ENCODE measurements around the gene KLHL2.

Gene KLHL2

DNA sequence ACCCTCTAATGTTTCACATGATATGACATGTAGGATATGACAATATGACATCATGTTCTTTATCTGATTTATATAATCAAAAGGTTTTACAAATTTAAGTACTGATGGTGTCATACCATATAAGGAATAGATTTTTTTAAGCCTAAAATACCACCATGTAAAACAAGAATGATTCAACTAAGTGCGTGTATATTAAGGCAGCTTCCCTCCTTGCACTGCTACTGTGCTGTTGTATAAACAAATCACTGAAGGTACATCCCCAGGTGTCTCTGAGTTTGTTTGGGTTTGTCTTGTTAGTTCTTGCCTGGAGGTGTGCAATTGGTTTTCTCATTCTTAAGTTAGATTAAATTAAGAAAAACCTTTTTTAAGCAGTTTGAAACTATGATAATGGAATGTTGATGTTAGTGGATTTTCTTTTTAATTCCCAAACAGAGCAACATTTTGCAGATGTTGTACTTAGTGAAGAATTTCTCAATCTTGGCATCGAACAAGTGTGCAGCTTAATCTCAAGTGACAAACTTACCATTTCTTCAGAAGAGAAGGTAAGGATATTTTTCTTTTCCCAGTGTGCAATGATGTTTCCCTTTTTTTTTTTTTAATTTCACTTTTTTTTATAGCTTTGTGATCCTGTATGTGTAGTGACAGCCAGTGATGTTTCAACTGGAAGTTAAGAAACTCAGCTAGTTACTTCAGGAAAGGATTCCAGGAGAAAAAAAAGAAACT, 86.7 kb downstream of the KLHL2 start:
- no peak for DNase-seq

DNA sequence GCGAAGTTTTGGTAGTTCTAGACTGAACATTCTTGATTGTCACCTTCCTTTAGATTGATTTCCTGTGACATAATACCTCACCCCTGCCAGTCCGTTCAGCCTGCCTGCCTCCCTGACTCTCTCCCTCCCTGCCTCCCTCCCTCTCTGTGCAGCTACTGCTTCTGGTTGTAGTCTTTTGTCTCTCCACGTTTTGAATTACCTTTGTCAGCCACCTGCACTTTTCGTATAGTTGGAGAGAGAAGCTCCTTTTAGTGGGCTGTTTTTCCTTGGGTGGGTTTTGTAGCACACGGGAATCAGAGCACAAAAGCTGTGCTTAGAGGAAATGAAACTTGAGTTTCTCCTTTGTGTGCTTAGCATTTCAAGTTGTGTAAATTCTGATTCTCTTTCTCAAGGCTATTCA, 87.5 kb downstream of the KLHL2 start:
- no peak for DNase-seq

DNA sequence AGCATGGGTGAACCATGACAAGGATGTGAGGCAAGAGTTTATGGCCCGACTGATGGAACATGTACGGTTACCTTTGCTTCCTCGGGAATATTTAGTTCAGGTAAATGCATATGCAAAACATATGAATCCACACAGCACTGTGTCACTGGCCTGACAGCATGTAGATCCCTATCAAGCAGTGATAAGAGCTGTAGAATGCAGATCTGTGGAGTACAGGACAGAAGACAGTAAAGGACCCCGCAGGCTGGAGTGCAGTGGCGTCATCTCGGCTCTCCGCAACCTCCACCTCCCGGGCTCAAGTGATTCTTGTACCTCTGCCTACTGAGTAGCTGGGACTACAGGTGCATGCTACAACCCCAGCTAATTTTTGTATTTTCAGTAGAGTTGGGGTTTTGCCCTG, 90.3 kb downstream of the KLHL2 start:
- no peak for DNase-seq

DNA sequence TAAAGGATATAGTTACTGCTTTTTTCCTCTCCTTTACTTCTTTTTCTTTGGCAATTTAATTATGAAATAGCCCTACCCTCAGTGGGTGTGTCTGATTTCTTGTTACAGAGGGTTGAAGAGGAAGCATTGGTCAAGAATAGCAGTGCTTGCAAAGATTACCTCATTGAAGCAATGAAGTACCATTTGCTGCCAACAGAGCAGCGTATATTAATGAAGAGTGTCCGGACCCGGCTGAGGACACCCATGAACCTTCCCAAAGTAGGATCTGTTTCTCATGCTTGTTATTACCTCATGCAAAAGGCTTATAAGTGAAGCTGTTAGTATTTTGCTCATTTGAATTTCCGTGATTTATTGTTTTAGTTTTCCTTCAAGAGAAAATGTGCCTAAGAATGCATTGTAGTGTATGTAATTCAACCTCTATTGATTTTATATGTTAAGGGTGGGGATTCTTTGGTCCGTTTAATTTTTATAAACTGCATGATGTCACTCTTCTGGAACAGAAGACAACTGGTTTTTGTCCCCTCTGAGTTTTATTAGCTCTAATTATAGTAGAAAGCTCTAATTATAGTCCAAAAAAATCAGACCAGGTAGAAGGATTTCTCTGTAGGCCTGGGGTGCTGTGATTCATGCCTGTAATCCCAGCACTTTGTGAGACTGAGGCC, 92.2 kb downstream of the KLHL2 start:
- no peak for DNase-seq

DNA sequence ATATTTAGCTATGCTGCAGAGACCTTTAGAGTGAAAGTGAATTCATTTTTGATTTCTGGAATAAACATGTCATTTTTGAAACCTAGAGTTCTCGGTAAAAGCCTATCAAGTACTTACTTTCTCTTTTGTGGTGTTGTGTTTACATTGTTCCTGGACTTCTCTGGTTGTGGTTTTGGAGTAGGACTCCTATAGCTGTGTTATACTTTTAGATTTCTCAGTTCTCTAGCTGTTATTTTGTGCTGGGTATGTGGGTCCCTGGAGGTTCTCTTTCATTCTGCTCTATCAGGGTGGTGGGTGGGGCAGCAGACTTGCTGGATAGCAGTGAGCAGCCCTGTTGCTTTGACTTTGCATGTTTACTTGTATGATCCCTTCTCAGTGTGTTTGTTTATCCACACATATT, 94.5 kb downstream of the KLHL2 start:
- no peak for DNase-seq

DNA sequence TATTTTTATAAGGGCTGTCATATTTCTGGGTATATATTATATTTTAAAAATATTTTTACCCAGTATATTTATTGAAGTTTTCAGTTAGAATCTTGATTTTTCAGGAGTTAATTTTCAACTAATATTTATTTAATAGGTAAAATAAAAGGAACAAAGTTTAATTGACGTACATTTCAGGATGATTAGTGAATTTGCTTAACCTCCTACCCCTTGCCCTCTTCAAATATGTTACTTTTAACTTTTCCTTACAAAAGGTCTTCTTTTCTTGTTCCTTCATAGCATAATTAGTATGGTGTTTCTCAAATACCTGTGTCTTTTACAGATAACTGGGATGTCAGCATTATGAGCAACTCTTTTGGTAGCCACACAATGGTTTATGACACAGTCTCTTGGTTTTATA, 95.3 kb downstream of the KLHL2 start:
- no peak for DNase-seq

DNA sequence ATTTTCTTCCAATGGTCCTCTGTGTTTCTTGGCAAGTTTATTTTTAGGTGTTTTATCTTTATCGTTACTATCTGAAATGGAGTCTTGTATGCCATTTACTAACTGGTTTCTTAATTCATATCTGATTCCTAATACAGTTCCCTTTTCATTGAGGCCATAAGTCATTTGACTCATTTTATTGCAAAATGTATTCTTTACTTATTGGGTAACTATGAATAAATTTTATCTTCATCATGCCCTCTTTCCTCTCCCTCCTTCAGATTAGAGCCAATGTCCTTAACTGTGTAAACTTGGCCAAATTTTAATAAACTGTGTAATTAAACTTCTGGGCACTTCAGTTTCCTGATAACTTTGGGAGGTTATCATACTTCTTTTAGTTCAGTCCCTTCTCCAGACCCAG, 100.8 kb downstream of the KLHL2 start:
- DNase-seq = no peak

DNA sequence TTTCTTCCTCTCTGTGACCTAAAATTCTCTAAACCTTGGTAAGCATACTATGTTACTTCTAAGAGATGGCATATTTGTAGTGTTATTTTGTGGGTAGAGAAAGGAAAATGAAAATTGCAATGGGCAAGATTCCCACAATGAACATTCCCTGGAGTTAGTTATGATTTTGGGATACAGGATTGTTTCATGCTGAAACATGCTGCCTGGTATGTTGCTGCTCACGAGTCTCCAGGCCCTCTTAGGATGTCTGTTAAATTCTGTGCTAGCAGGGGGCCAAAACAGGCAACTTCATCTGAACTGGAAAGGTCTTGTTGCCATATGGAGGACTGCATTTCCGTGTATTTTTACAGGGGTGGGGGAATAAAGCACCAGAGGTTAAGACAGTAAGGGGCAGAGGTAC, 101.2 kb downstream of the KLHL2 start:
- DNase-seq = no peak

DNA sequence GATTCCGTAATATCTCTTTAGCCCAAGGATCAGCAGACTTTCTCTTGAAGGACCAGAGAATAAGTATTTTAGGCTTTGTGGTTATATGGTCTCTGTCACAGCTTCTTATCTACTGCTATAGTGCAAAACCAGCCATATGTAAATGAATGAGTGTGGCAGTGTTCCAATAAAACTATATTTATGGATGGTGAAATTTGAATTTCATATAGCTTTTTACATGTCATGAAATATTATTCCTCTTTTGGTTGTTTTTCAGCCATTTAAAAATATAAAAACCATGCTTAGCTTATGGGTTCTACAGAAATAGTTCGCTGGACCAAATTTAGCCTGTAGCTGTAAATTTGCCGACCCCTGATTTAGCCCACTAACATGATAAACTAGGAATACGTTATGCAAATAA, 102.1 kb downstream of the KLHL2 start:
- no peak for DNase-seq

DNA sequence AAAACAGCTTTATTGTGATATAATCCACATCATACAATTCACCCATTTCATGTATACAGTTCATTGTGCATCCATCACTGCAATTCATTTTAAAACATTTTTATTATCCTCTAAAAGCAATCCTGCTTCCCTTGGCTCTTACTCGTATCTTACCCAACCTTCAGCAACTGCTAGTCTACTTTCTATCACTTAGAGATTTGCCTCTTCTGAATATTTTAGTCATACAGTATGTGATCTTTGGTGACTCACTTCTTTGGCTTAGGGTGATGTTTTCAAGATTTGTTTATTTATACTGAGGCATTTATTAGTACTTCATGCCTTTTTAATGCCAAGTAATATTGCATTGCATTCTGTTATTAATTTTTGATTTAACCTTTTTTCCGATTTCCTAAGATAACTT, 105.1 kb downstream of the KLHL2 start:
- no peak for DNase-seq

DNA sequence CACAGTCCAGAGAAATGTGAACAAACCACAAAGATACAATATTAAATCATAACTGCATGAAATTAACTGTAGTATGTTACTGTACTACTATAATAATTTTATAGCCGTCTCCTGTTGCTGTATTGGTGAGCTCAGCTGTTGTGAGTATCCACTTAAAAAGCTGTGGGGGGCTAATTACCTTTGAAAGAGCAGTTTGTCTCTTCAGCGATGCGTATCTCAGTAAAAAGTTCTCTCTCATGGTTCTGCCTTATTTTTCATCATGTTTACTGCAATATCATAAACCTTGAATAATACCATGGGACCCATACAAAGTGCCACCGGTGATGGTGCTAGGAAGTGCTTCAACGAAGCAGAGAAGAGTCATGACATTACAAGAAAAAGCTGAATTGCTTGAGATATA, 111.7 kb downstream of the KLHL2 start:
- DNase-seq = no peak

DNA sequence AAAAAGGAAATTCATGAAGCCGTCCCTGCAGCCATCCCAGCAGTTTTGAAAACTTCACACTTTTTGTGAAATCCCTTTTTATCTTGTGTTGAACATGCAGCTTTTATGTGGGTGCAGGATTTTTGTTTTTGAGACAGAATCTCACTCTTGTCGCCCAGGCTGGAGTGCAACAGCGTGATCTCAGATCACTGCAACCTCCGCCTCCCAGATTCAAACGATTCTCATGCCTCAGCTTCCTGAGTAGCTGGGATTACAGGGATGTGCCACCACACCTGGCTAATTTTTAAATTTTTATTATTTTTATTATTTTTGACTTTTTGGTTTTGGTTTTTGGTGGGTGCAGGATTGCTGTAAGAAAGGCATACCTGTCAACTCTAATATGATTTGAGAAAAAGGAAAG, 112.1 kb downstream of the KLHL2 start:
- no peak for DNase-seq

DNA sequence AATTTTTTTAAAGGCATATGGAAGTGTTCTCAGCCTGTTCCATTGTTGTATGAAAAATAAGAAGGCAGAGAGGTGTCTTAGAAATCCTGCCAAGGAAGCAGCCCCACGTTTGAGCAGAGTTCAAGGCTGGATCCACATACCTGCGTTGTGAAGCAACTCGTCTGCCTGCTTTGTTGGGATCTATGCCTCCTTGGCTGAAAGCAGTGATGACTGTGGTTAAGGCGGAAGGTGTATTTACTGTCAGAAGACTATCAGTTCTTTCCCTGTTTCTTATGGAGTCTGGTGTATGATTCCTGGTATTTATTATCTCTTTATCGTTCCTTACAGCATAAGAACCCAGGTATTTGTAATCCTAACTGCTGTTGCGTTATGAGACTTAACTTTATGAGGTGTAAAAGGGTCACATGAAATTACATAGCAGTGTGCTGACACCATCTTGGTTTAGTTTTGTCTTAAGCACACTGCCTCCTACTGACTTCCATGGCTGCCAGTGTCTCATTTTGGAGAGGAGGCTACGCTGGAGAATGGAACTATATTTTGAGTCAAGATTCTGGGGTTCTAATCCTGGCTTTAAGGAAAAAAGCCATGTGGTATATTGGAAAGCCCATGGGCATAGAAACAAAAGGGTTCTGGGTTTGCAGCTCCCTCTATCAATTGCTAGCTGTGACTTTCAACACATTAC, 117.0 kb downstream of the KLHL2 start:
- DNase-seq = no peak

DNA sequence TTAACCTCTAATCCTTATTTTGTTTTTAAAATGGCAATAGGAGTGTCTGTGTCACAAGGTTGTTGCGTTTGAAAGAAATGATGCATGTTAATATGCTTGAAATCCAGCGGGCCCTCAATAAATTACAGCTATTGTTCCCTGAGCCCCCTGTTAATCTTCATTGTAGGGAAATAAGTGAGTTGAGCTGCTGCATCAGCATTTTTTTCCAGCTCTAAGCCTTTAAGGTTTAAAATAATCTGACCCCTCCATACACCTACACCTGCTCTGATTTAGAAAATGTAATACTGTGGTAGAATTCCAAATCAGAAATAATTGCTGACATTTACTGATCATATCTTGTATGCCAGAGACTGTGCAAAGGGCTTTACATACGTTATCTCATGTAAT, 117.5 kb downstream of the KLHL2 start:
- no peak for DNase-seq

DNA sequence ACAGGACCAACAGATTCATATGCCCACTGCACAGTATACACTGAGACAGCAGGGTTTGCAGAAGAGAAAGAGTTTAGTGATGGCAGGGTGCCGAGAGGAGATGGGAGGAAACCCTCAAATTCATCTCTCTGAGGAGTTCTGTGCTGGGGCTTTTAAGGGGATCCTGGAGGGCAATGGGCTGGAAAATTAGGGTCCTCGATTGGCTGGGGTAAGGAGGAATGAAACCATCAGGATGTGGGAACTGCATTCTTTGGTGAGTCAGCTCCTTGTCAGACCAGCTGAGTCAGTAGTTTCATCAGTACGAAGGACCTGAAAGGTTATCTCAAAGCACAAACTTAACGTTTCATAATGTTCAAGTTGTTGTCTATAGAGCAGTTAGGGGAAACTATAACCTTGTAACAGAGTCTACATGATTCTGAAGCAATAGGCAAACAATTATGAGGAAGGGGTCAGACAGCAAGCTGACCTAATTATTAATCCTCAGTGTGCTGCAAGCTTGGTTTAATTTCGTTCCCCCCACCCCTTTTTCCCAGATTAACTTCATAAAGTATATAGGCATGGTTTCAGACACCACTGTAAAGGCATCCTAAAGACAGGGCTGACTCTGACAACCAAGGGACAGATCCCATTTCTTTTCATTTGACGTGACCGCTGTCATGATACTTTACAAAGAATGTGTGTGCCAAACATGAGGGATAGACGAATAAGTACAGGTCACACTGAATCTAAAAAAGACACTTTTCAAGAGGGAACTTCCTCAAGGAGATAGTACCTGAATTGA, 118.6 kb downstream of the KLHL2 start:
- no peak for DNase-seq

DNA sequence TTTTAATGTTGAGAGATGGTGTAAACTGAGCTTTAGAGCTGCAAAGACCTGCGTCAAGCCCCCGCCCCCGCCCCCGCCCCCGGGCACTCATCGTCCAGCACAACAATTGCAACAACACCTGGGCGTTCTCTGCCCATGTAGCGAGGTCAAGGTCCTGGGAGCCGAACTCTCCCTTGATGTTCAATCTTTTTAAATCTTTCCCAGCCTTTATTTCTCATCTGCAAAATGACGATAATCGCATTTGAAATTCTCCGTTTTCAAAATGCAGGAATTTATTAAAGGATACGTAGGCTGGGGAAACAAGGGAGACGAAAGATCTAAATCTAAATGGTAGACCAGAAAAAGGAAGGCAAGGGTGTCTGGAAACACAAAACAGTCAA, 119.5 kb downstream of the KLHL2 start:
- peak; percentile 3 for DNase-seq

DNA sequence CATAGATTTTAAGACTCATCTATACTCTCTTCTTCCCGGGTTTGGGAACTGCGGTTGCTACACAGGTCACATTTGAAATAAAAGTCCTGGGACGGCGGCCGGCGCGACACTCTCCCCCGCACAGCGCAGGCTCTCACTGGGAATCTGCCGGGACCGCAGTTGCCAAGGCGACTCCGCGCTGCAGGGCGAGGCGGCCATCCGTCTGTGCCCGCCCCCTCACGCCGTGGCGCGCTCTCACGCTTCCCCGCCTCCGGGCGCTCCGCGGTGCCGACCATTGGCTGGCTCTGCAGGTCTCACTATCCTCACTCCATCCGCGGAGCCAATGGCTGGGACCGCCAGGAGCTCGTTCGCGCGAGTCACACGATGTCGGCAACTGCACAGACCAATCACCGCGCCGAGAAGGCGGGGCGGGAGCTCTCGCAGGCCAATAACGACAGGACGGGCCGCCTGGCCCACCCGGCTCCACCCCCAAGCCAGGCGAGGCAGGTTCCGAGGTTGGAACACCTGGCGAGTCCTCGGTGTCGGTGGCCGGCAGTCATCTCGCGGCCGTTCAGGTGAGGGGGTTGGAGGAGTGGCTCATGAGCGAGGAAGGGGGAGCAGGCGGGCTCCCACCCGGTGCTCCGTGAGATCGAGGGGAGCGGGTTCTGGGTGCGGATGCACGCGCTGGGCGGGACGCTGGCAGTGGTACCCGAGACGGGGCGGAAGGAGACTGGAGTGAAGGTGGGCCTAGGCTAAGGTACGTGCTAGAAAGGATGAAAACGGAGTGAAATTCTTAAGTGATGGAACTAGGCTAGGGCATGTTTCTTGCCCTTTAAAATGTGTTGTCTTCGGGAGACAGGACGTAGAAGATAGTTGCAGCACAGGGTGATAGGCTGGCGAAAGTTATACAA, 120.1 kb downstream of the KLHL2 start, which contains the start of gene MSMO1:
TSS of gene MSMO1 (plus strand) at position 459 of the 890 bp plus-strand sequence. CDS start 5,702 bp downstream, outside the sequence.
- peak; percentile 99 for DNase-seq

DNA sequence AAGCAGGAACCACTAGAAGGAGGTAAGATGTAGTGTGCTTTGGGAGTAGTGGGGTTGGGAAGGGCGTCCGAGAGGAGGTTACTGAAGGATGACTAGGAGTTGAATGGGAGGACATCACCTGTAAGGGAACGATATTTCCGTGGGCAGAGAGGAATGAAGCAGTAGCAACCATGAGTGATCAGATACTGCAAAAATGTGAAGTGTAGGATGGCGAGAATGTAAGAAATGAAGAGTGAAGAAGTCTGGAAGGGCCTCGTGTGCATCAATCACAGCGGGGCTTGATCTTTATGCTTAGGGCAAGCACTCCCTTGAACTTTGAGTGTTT, 120.7 kb downstream of the KLHL2 start:
- no peak for DNase-seq

DNA sequence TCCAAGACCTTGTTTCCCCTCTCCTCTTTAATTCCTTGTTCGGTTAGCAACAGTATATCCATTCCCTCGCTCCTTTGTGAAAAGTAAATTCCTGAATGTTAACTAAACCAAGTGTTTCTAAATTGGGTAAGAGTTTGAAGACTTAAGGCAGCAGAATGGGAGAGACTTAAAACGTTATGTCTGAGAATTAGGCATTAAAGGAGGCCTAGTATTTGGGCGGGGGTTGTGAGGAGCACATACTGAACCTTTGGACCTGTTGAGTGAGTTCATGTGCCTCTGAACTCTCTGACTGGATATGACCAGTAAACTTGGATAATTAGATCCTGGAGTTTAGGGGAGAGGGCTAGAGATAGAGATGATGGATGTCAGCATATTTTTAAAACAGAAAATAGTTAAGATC, 121.3 kb downstream of the KLHL2 start:
- DNase-seq = no peak

DNA sequence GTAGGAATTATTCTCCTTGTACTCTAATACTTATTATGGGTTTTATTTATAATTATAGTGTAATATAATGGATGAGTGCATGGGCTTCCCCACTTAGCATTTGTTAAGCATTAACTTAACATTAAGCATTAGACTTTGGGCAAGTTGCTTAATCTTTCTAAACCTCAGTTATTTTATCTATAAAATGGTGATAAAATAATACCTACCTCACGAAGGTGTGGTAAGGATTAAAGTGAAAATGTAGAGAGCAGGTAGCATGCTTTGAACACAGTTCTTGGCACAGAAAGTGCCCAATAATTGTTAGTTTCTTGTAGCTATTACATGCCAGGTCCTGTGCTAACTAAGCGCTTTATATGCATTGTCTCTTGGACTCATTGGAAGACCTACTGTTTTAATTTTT, 122.7 kb downstream of the KLHL2 start:
- DNase-seq = no peak

DNA sequence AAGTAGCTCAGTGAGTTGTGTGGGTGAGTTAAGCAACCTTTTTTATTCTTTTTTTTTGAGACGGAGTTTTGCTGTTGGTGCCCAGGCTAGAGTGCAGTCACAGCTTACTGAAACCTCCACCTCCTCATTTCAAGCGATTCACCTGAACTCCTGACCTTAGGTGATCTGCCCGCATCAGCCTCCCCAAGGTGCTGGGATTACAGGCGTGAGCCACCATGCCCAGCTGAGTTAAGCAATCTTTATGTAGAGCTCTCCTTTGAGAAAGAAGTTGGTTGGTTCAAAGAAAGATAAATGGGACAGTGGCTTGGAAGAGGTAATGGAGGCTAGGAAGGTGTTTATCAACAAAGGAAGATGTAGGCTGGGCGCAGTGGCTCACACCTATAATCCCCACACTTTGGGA, 123.3 kb downstream of the KLHL2 start:
- no peak for DNase-seq

DNA sequence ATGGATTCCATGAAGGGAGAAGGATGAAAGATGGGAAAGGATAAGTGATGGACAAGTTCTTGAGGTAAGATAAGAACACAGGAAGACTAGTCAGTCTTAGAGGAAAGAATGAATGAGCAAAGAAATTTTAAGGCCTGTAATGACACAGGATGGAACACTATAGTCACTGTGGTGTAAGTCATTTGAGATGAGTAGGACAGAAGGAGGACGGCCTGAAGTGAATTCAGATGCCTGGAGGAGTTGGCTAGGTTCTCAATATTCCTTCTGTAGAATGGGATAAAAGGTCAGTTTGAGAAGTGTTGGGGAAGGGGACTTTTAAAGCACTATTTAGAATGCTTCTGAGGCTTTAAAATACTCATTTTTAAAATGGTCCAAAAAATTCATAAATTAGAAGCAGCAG, 124.0 kb downstream of the KLHL2 start:
- no peak for DNase-seq

DNA sequence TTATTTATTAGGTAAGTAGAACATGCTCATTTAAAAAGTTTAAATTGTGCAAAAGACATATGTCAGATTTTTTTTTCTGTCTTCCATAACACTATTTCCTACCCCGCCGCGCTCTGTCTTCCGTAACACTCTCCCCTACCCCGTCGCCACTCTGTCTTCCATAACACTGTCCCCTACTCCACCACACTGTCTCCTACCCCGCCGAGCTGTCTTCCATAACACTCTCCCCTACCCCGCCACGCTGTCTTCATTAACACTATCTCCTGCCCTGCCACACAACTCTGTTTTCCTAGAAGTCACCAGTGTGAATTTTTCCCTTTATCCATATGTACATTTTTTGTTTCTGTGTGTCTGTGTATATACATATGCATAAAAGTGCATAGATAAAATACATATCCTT, 124.5 kb downstream of the KLHL2 start:
- DNase-seq = no peak
